HG03139 (cell line): Measurements from ENCODE around the gene LHFPL6.
A peak's percentile ranks its signal among the peaks of the same experiment; 100 is the strongest.

Experiments used
- ATAC-seq: cut with Tn5 transposase; IDR thresholded peaks from one replicate; pipeline ENCODE4 v1.9.1; 2021; ENCODE audit not compliant: unreplicated experiment

Gene LHFPL6

GRCh38 chr13:39317291-39317690 is 285.7 kb downstream of the LHFPL6 start:
- ATAC-seq: no peak

- no peak for ATAC-seq
Measured at GRCh38 chr13:39315796-39316195, 287.2 kb downstream of the LHFPL6 start.

GRCh38 chr13:39313721-39314120 is 289.3 kb downstream of the LHFPL6 start:
- no peak for ATAC-seq

GRCh38 chr13:39312596-39312995 is 290.4 kb downstream of the LHFPL6 start:
- no peak for ATAC-seq

- ATAC-seq: no peak
Measured at GRCh38 chr13:39311619-39312018, 291.4 kb downstream of the LHFPL6 start.

- no peak for ATAC-seq
Measured at GRCh38 chr13:39310961-39311360, 292.0 kb downstream of the LHFPL6 start.

- ATAC-seq: peak; percentile 89
Measured at GRCh38 chr13:39306639-39307589, 296.1 kb downstream of the LHFPL6 start.

- ATAC-seq: no peak
Measured at GRCh38 chr13:39302820-39303219, 300.2 kb downstream of the LHFPL6 start.

- no peak for ATAC-seq
Measured at GRCh38 chr13:39298951-39299350, 304.0 kb downstream of the LHFPL6 start.

GRCh38 chr13:39297664-39298171 is 305.3 kb downstream of the LHFPL6 start:
- ATAC-seq: no peak

- no peak for ATAC-seq
Measured at GRCh38 chr13:39297023-39297422, 306.0 kb downstream of the LHFPL6 start.

GRCh38 chr13:39296193-39296592 is 306.8 kb downstream of the LHFPL6 start:
- no peak for ATAC-seq
